ENCODE data around the gene UBTD1.

Gene UBTD1

DNA sequence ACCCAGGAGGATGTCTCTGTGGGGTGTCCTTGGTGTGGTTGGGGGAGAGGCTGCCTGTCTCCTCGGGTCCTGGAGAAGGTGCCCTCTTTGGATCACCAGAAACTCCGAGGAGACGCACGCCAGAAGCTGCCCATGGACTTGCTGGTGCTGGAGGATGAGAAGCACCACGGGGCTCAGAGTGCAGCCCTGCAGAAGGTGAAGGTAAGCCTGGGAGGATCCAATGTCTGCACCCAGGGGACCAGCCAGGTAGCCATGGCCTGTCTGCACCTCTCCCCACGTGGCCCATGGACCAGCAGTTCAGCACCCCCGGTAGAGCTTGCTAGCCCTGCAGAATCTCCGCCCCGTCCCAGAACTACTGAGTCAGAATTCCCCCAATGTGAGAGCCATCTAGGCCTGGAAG, 79.0 kb downstream of the UBTD1 start:
- H3K4me3 ChIP-seq (replicated peaks; ENCODE audit: low read depth, low read length), result no peak overlapping the region
- H3K36me3 ChIP-seq (ENCODE audit: control insufficient read depth, insufficient read depth, low read length), result no peaks in the 10 kb centered on the region
- no peaks in the 10 kb centered on the region; the same call in 1 of the 2 replicates for H3K27me3 ChIP-seq (replicated peaks; ENCODE audit: control insufficient read depth, insufficient read depth, low read length)
- DNase-seq (ENCODE audit: extremely low read depth, insufficient read length), result no peak
- TF ChIP-seq, protein P1, sequence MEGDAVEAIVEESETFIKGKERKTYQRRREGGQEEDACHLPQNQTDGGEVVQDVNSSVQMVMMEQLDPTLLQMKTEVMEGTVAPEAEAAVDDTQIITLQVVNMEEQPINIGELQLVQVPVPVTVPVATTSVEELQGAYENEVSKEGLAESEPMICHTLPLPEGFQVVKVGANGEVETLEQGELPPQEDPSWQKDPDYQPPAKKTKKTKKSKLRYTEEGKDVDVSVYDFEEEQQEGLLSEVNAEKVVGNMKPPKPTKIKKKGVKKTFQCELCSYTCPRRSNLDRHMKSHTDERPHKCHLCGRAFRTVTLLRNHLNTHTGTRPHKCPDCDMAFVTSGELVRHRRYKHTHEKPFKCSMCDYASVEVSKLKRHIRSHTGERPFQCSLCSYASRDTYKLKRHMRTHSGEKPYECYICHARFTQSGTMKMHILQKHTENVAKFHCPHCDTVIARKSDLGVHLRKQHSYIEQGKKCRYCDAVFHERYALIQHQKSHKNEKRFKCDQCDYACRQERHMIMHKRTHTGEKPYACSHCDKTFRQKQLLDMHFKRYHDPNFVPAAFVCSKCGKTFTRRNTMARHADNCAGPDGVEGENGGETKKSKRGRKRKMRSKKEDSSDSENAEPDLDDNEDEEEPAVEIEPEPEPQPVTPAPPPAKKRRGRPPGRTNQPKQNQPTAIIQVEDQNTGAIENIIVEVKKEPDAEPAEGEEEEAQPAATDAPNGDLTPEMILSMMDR (IDR thresholded peaks at IDR 0.05; ENCODE audit: insufficient read depth, low read length, poor library complexity, severe bottlenecking), result no peak

DNA sequence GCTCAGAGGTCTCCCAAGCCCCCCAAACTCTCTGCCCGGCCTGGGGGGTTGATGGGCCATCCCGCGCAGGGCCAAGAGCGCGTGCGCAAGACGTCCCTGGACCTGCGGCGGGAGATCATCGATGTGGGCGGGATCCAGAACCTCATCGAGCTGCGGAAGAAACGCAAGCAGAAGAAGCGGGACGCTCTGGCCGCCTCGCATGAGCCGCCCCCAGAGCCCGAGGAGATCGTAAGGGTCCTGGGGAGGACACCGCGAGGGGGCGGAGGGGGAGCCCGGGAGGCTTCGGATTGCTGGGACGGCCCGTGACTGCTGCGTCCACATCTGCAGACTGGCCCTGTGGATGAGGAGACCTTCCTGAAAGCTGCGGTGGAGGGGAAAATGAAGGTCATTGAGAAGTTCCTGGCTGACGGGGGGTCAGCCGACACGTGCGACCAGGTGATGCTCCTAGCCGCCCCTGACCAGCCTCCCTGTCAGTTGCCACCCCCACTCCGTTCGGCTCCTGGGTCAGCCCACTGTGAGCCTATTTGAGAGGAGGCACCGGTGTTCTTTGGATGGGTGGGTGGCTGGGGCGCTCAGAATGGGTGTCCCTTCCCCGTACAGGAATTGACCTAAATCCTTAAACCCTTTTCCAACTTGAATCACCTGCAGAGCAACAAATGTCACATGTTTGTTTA, 79.6 kb downstream of the UBTD1 start:
- TF ChIP-seq, protein P1 (IDR thresholded peaks at IDR 0.05; ENCODE audit: insufficient read depth, low read length, poor library complexity, severe bottlenecking), result no peak

DNA sequence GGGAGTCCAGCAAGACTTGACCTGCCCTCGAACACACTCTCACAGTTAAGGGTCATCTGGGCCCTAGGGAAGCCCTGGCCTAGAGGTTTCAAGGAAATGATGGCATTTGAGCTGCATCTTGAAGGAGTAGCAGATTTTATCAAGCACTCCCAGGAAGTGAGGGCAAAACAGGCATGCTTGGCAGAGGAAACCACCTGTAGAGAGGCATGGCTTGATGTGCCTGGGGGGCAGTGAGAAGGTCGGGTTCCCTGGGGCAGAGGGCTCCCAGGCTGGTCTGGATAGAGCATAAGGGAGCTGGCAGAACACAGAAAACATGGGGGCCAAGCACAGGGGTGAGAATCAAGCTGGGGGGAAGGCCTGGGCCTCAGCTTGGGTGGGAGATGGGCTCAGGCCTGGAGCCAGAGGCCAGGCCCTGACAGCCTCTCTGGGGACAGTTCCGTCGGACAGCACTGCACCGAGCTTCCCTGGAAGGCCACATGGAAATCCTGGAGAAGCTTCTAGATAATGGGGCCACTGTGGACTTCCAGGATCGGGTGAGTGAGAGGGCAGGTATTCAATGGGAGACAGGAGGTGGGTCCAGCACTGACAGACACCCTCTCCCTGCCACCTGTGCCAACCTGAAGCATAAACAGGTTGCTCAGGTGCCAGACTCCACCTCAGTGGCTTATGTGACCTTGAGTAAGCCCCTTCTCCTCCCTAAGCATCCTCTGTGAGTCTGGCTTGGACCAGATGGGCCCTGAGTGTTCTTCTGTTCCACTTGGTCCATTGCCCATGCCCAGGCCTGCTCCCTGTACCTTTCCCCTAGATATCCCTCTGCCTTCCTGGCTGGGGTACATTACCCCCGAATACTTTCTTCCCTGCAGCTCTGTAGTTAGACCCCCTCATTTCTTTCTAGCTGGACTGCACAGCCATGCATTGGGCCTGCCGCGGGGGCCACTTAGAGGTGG, 82.0 kb downstream of the UBTD1 start:
- H3K27me3 ChIP-seq (replicated peaks; ENCODE audit: control insufficient read depth, insufficient read depth, low read length), result no peaks in the 10 kb centered on the region
- no peak overlapping the region for H3K4me3 ChIP-seq (replicated peaks; ENCODE audit: low read depth, low read length)
- H3K36me3 ChIP-seq (ENCODE audit: control insufficient read depth, insufficient read depth, low read length), result no peaks in the 10 kb centered on the region
- TF ChIP-seq, protein P1 (IDR thresholded peaks at IDR 0.05; ENCODE audit: insufficient read depth, low read length, poor library complexity, severe bottlenecking), result no peak
- no peak for DNase-seq (ENCODE audit: extremely low read depth, insufficient read length)

More for the DNA sequence above, 79.6 kb downstream of the UBTD1 start:
- no peak for DNase-seq (ENCODE audit: extremely low read depth, insufficient read length)
- no peak overlapping the region for H3K4me3 ChIP-seq (replicated peaks; ENCODE audit: low read depth, low read length)
- H3K27me3 ChIP-seq (replicated peaks; ENCODE audit: control insufficient read depth, insufficient read depth, low read length), result no peaks in the 10 kb centered on the region; the same call in 1 of the 2 replicates
- H3K36me3 ChIP-seq (ENCODE audit: control insufficient read depth, insufficient read depth, low read length), result no peaks in the 10 kb centered on the region

DNA sequence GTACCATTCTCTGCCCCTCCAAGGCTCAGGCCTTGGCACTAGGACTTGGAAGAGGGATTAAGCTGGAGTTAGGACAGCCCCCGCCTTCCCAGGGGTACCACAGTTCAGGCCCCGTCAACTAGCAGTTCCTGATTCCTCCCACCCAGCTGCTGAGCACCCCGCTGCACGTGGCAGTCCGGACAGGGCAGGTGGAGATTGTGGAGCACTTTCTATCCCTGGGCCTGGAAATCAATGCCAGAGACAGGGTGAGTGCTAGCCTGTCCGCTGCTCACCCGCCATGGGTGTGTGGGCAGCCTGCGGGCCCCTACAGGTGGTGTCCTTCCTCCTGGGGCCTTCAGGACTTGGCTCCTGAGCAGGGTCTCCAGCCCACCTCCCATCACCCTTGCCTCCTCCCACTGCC, 83.4 kb downstream of the UBTD1 start:
- Histone ChIP-seq H3K27me3 (replicated peaks; ENCODE audit: control insufficient read depth, insufficient read depth, low read length) (no peaks in the 10 kb centered on the region), H3K36me3 (ENCODE audit: control insufficient read depth, insufficient read depth, low read length) (no peaks in the 10 kb centered on the region), H3K4me3 (replicated peaks; ENCODE audit: low read depth, low read length) (no peak overlapping the region)
- DNase-seq (ENCODE audit: extremely low read depth, insufficient read length), result no peak
- TF ChIP-seq, protein P1 (IDR thresholded peaks at IDR 0.05; ENCODE audit: insufficient read depth, low read length, poor library complexity, severe bottlenecking), result no peak

DNA sequence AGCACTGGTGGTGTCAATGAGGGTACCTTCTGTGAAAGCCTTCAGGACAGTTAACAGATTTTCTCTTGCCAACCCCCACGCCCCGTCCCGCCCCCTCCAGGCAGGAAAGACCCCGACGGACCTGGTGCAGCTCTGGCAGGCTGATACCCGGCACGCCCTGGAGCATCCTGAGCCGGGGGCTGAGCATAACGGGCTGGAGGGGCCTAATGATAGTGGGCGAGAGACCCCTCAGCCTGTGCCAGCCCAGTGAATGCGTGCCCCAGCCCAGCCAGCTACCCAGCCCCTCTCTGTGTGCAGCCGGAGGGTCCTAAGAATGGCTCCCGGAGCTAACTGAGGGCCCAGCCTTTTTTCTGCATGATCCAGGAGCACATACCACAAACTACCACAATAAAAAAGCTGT, 84.8 kb downstream of the UBTD1 start:
- Histone ChIP-seq H3K36me3 (ENCODE audit: control insufficient read depth, insufficient read depth, low read length) (no peaks in the 10 kb centered on the region), H3K4me3 (replicated peaks; ENCODE audit: low read depth, low read length) (no peak overlapping the region), H3K27me3 (replicated peaks; ENCODE audit: control insufficient read depth, insufficient read depth, low read length) (no peaks in the 10 kb centered on the region)
- TF ChIP-seq, protein P1 (IDR thresholded peaks at IDR 0.05; ENCODE audit: insufficient read depth, low read length, poor library complexity, severe bottlenecking), result no peak
- DNase-seq (ENCODE audit: extremely low read depth, insufficient read length), result no peak
